ENCODE measurements around the gene COL4A5.

Gene COL4A5

DNA sequence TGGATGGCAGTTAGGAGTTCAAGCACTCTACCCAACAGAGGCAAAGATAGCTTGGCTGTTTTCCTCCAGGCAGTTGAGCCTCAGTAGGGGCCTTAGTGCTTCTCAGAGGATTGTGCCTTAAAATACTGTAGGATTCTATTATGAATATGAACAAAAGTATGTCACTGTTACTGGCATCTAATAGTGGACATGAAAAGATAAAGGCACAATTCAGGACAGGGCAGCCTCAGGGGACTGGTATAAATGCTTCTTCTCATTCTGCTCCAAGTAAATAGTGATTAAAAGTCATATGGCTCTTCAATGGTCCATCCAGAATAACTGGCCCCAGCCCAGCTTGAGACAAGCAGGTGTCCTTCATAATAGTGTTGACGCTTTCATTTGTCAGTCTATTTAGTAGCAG, 19.2 kb upstream of the COL4A5 start:
- Histone ChIP-seq H3K4me2 (ENCODE audit: low read length) (no peak overlapping the region), H3K27ac (ENCODE audit: low read depth, low read length) (no peak overlapping the region), H3K9me3 (ENCODE audit: control insufficient read depth, insufficient read depth, low read length) (no peaks in the 10 kb centered on the region), H3F3A (ENCODE audit: control insufficient read depth, insufficient read depth) (no peaks in the 10 kb centered on the region), H3K79me2 (ENCODE audit: control insufficient read depth, low read length) (no peaks in the 10 kb centered on the region), H3K27me3 (ENCODE audit: control insufficient read depth, low read length) (no peaks in the 10 kb centered on the region), H3K4me3 (ENCODE audit: low read length) (no peak overlapping the region), H3K36me3 (ENCODE audit: control insufficient read depth, low read length) (no peaks in the 10 kb centered on the region), H3K9me2 (replicated peaks; ENCODE audit: control insufficient read depth, low read length) (no peaks in the 10 kb centered on the region), H4K20me1 (ENCODE audit: control insufficient read depth, insufficient read depth, low read depth, low read length) (no peaks in the 10 kb centered on the region), H3K4me1 (ENCODE audit: control insufficient read depth, low read length) (no peaks in the 10 kb centered on the region)
- TF ChIP-seq, protein P1, sequence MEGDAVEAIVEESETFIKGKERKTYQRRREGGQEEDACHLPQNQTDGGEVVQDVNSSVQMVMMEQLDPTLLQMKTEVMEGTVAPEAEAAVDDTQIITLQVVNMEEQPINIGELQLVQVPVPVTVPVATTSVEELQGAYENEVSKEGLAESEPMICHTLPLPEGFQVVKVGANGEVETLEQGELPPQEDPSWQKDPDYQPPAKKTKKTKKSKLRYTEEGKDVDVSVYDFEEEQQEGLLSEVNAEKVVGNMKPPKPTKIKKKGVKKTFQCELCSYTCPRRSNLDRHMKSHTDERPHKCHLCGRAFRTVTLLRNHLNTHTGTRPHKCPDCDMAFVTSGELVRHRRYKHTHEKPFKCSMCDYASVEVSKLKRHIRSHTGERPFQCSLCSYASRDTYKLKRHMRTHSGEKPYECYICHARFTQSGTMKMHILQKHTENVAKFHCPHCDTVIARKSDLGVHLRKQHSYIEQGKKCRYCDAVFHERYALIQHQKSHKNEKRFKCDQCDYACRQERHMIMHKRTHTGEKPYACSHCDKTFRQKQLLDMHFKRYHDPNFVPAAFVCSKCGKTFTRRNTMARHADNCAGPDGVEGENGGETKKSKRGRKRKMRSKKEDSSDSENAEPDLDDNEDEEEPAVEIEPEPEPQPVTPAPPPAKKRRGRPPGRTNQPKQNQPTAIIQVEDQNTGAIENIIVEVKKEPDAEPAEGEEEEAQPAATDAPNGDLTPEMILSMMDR (IDR thresholded peaks at IDR 0.05; ENCODE audit: low read depth, low read length, poor library complexity, severe bottlenecking), result no peak
- TF ChIP-seq EZH2phosphoT487 (IDR thresholded peaks at IDR 0.05; ENCODE audit: borderline replicate concordance, low read length), result no peak

DNA sequence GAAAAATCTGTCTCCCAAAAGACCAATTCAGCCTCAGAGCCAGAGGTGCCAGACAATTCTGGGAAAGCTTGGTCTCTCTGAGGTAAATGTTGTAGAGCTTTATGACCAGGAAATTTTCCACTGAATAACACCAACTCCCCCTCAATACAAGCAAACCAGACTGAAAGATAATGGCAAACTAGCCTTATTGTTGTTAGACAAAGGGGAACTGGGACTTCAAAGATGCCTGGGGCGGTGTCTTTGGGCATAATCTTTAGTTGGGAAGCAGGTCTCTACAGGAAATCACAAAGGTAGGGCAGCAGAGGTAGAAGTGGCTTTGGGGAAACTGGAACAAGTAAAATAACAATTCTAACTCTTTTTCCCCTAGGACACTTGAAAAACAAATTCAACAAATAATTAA, 13.4 kb upstream of the COL4A5 start:
- H3K4me3 ChIP-seq (ENCODE audit: low read length), result no peak overlapping the region
- no peaks in the 10 kb centered on the region for H3K79me2 ChIP-seq (ENCODE audit: control insufficient read depth, low read length)
- H4K20me1 ChIP-seq (ENCODE audit: control insufficient read depth, insufficient read depth, low read depth, low read length), result no peaks in the 10 kb centered on the region

DNA sequence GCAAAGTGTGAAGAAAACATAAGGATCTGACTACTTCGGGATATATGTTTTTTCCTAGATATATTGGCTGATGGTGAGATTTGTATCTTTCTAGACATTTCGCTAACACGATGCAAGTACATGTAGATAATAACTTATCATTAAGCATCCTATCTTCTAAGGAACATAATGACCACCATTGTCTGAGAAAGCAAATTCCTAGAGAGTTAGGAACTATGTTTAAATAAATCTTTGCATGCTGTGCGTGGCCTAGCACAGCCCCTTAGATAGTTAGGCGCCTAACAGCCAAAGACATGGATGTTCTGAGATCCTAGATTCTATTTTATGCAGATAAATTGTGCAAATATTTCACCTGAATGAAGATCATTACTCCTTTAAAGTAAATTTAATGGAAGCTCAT, 4.4 kb upstream of the COL4A5 start:
- Histone ChIP-seq H3K9me3 (ENCODE audit: control insufficient read depth, insufficient read depth, low read length) (no peaks in the 10 kb centered on the region), H3K79me2 (ENCODE audit: control insufficient read depth, low read length) (no peaks in the 10 kb centered on the region), H3K4me2 (ENCODE audit: low read length) (no peak overlapping the region), H3K27me3 (ENCODE audit: control insufficient read depth, low read length) (no peaks in the 10 kb centered on the region), H3K4me3 (ENCODE audit: low read length) (no peak overlapping the region), H4K20me1 (ENCODE audit: control insufficient read depth, insufficient read depth, low read depth, low read length) (no peaks in the 10 kb centered on the region), H3K27ac (ENCODE audit: low read depth, low read length) (no peak overlapping the region), H3K36me3 (ENCODE audit: control insufficient read depth, low read length) (no peaks in the 10 kb centered on the region), H3K4me1 (ENCODE audit: control insufficient read depth, low read length) (no peaks in the 10 kb centered on the region), H3K9me2 (replicated peaks; ENCODE audit: control insufficient read depth, low read length) (no peaks in the 10 kb centered on the region), H3F3A (ENCODE audit: control insufficient read depth, insufficient read depth) (no peaks in the 10 kb centered on the region)
- TF ChIP-seq EZH2phosphoT487 (IDR thresholded peaks at IDR 0.05; ENCODE audit: borderline replicate concordance, low read length), result no peak
- TF ChIP-seq, protein P1 (IDR thresholded peaks at IDR 0.05; ENCODE audit: low read depth, low read length, poor library complexity, severe bottlenecking), result no peak

More for the DNA sequence above, 13.4 kb upstream of the COL4A5 start:
- no peak overlapping the region for H3K4me2 ChIP-seq (ENCODE audit: low read length)
- H3K9me3 ChIP-seq (ENCODE audit: control insufficient read depth, insufficient read depth, low read length), result no peaks in the 10 kb centered on the region
- H3K36me3 ChIP-seq (ENCODE audit: control insufficient read depth, low read length), result no peaks in the 10 kb centered on the region
- no peaks in the 10 kb centered on the region for H3K4me1 ChIP-seq (ENCODE audit: control insufficient read depth, low read length)
- H3K27me3 ChIP-seq (ENCODE audit: control insufficient read depth, low read length), result no peaks in the 10 kb centered on the region
- H3F3A ChIP-seq (ENCODE audit: control insufficient read depth, insufficient read depth), result no peaks in the 10 kb centered on the region
- TF ChIP-seq, protein P1 (IDR thresholded peaks at IDR 0.05; ENCODE audit: low read depth, low read length, poor library complexity, severe bottlenecking), result no peak
- no peak for TF ChIP-seq EZH2phosphoT487 (IDR thresholded peaks at IDR 0.05; ENCODE audit: borderline replicate concordance, low read length)
- no peaks in the 10 kb centered on the region for H3K9me2 ChIP-seq (replicated peaks; ENCODE audit: control insufficient read depth, low read length)
- no peak overlapping the region for H3K27ac ChIP-seq (ENCODE audit: low read depth, low read length)

Measured in DOHH2 (cell line).